Activated CD8-positive, alpha-beta T cell treated with anti-CD3 and anti-CD28 coated beads for 36 hours (primary cell): ENCODE data around the gene GNB5. TPM values are rescaled to one million over a fixed set of nuclear protein-coding genes. Genes with fewer than 3 reads are reported as not detected.

Experiments
- ATAC-seq: fragments of 200-7000 bp; cut with Tn5 transposase; one replicate; pipeline ENCODE4 v1.10.0; 2021; ENCODE audit warnings: mild to moderate bottlenecking, moderate library complexity
- CTCF ChIA-PET: fragments of 350-600 bp; sonication (Branson Sonifier 250); formaldehyde crosslinking; loops from one replicate; lab custom pipeline; 2021; ENCODE audit warnings: antibody characterized with exemption; lab: Charles Lee
- POLR2A ChIA-PET: fragments of 350-600 bp; sonication (Branson Sonifier 250); formaldehyde crosslinking; loops from one replicate; lab custom pipeline; 2021; ENCODE audit warnings: antibody characterized with exemption; lab: Charles Lee
- DNase-seq: peaks from one replicate; pipeline ENCODE4 v3.0.0-alpha.2; 2020
- H3K27ac Mint-ChIP-seq: one replicate; pipeline ENCODE4 v1.8.0; 2021; ENCODE audit warnings: mild to moderate bottlenecking, mixed read lengths
- H3K27me3 Mint-ChIP-seq: one replicate; pipeline ENCODE4 v1.8.0; 2021; ENCODE audit warnings: mixed read lengths
- H3K36me3 Mint-ChIP-seq: one replicate; pipeline ENCODE4 v1.8.0; 2021; ENCODE audit warnings: low read depth, mixed read lengths
- H3K4me1 Mint-ChIP-seq: one replicate; pipeline ENCODE4 v1.8.0; 2021; ENCODE audit warnings: low read depth, mixed read lengths
- H3K4me3 Mint-ChIP-seq: one replicate; pipeline ENCODE4 v1.8.0; 2021; ENCODE audit warnings: mild to moderate bottlenecking, moderate library complexity, mixed read lengths
- H3K9me3 Mint-ChIP-seq: one replicate; pipeline ENCODE4 v1.8.0; 2021; ENCODE audit warnings: mixed read lengths
- CTCF ChIP-seq: fragments of 200-600 bp; IDR thresholded peaks from one replicate; pipeline ENCODE4 v1.8.0; 2022; ENCODE audit warnings: antibody characterized with exemption, mild to moderate bottlenecking
- intact Hi-C: fragments of 100-400 bp; cut with micrococcal nuclease; formaldehyde crosslinking; loops from one replicate; pipeline ENCODE4 v1.10.0; 2022
- total RNA-seq, 2 experiments: library from RNA; stranded (reverse); gene quantifications; one replicate each; pipeline ENCODE4 v1.2.3, GENCODE V29; 2021

Gene GNB5
- total RNA-seq, 2 experiments from 2014 or later: 16.8 to 17.5 TPM

- intact Hi-C loops: no loop called here
- POLR2A ChIA-PET: interaction anchor here (1.1 to 1.4 kb wide), 2 partner anchors 106 to 107 kb away, joined by 3 to 5 read pairs; partner anchors contain the start of gene LEO1
Measured at GRCh38 chr15:52078197-52078875, 112.9 kb downstream of the GNB5 start.

GRCh38 chr15:52076889-52077781 lies 114.1 kb downstream of the GNB5 start:
- CTCF ChIA-PET: interaction anchor here (0.6 to 3.6 kb wide), 12 partner anchors 9 to 105 kb away, joined by 3 to 51 read pairs (median 6); partner anchors contain the start of gene LEO1
- ATAC-seq (peak; percentile 55), DNase-seq (no peak)
- POLR2A ChIA-PET: interaction anchor here (0.8 to 1.4 kb wide), 2 partner anchors 31 to 105 kb away, joined by 3 to 5 read pairs; partner anchors contain the start of gene LEO1
- Mint-ChIP-seq H3K27me3 (no peaks in the 10 kb centered on the region), H3K9me3 (no peaks in the 10 kb centered on the region), H3K36me3 (no peaks in the 10 kb centered on the region), H3K4me1 (peaks cover 5% of the 10 kb centered on the region), H3K4me3 (no peak overlapping the region), H3K27ac (no peak overlapping the region)
- intact Hi-C loops: no loop called here
- no peak for TF ChIP-seq CTCF

More at GRCh38 chr15:52078197-52078875, 112.9 kb downstream of the GNB5 start:
- TF ChIP-seq CTCF: no peak
- no peak overlapping the region for H3K4me3 Mint-ChIP-seq
- no peaks in the 10 kb centered on the region for H3K9me3 Mint-ChIP-seq
- H3K27me3 Mint-ChIP-seq: no peaks in the 10 kb centered on the region
- H3K36me3 Mint-ChIP-seq: no peaks in the 10 kb centered on the region
- no peak for DNase-seq
- ATAC-seq: no peak
- H3K4me1 Mint-ChIP-seq: peaks cover 14% of the 10 kb centered on the region
- CTCF ChIA-PET: interaction anchor here (0.6 to 3.6 kb wide), 49 partner anchors 10 to 204 kb away, joined by 3 to 51 read pairs (median 4); partner anchors contain the start of gene LEO1
- no peak overlapping the region for H3K27ac Mint-ChIP-seq

GRCh38 chr15:52071570-52071969 lies 119.6 kb downstream of the GNB5 start:
- no peak for TF ChIP-seq CTCF
- ATAC-seq: no peak

GRCh38 chr15:52069559-52069958 lies 121.6 kb downstream of the GNB5 start:
- no peak for TF ChIP-seq CTCF
- no peak overlapping the region for H3K27ac Mint-ChIP-seq
- ChIA-PET CTCF (interaction anchor here (0.9 to 4.7 kb wide), 9 partner anchors 9 to 289 kb away, joined by 3 to 51 read pairs (median 3); partner anchors contain the start of gene LEO1), POLR2A (interaction anchor here (0.7 to 0.9 kb wide), 2 partner anchors 14 to 101 kb away, joined by 3 read pairs; no protein-coding TSS in a partner anchor)
- intact Hi-C loops: no loop called here
- ATAC-seq: no peak
- no peaks in the 10 kb centered on the region for H3K27me3 Mint-ChIP-seq
- peaks cover 3% of the 10 kb centered on the region for H3K36me3 Mint-ChIP-seq
- no peaks in the 10 kb centered on the region for H3K9me3 Mint-ChIP-seq
- H3K4me3 Mint-ChIP-seq: no peak overlapping the region
- peaks cover 15% of the 10 kb centered on the region for H3K4me1 Mint-ChIP-seq
- no peak for DNase-seq

More at GRCh38 chr15:52071570-52071969, 119.6 kb downstream of the GNB5 start:
- peaks cover 13% of the 10 kb centered on the region for H3K4me1 Mint-ChIP-seq
- CTCF ChIA-PET: interaction anchor here (0.9 to 1.2 kb wide), 5 partner anchors 9 to 155 kb away, joined by 3 to 5 read pairs (median 3); no protein-coding TSS in a partner anchor
- no peaks in the 10 kb centered on the region for H3K27me3 Mint-ChIP-seq
- no peaks in the 10 kb centered on the region for H3K9me3 Mint-ChIP-seq
- no peak overlapping the region for H3K4me3 Mint-ChIP-seq
- no peaks in the 10 kb centered on the region for H3K36me3 Mint-ChIP-seq
- no peak for DNase-seq
- intact Hi-C loops: no loop called here
- no peak overlapping the region for H3K27ac Mint-ChIP-seq
- POLR2A ChIA-PET: no interaction called here
